NAMALWA (cell line): ENCODE results near the gene KLHL30.

ENCODE experiments used
- DNase-seq: peaks from one replicate; pipeline ENCODE4 v3.0.0-alpha.2; 2015; ENCODE audit warnings: low spot score

The KLHL30 gene

GRCh38 chr2:238132463-238133450 is 5.7 kb upstream of the KLHL30 start:
- no peak for DNase-seq

- DNase-seq, result no peak
Observed at GRCh38 chr2:238133499-238134392, 4.7 kb upstream of the KLHL30 start.

GRCh38 chr2:238134393-238134785 is 4.1 kb upstream of the KLHL30 start:
- no peak for DNase-seq

- DNase-seq, result no peak
Observed at GRCh38 chr2:238135601-238136150, 2.8 kb upstream of the KLHL30 start.

- DNase-seq, result no peak
Observed at GRCh38 chr2:238136820-238137537, 1.5 kb upstream of the KLHL30 start.

- no peak for DNase-seq
Observed at GRCh38 chr2:238137885-238138284, 583 bp upstream of the KLHL30 start.

GRCh38 chr2:238139196-238140039 is 950 bp downstream of the KLHL30 start:
- peak; percentile 30 for DNase-seq

- DNase-seq, result no peak
Observed at GRCh38 chr2:238140040-238140439, 1.6 kb downstream of the KLHL30 start.

GRCh38 chr2:238140721-238141540 is 2.5 kb downstream of the KLHL30 start:
- no peak for DNase-seq

GRCh38 chr2:238141541-238142318 is 3.3 kb downstream of the KLHL30 start:
- no peak for DNase-seq

- no peak for DNase-seq
Observed at GRCh38 chr2:238142382-238143205, 4.1 kb downstream of the KLHL30 start.

GRCh38 chr2:238143239-238143951 is 4.9 kb downstream of the KLHL30 start:
- no peak for DNase-seq

- DNase-seq, result no peak
Observed at GRCh38 chr2:238144262-238144661, 5.8 kb downstream of the KLHL30 start.

GRCh38 chr2:238145046-238145445 is 6.6 kb downstream of the KLHL30 start:
- no peak for DNase-seq

GRCh38 chr2:238145851-238146250 is 7.4 kb downstream of the KLHL30 start:
- no peak for DNase-seq

- no peak for DNase-seq
Observed at GRCh38 chr2:238146884-238147544, 8.5 kb downstream of the KLHL30 start.

- DNase-seq, result no peak
Observed at GRCh38 chr2:238148981-238149380, 10.5 kb downstream of the KLHL30 start.
